OCI-LY7 (cell line): ENCODE measurements around the gene DISC1.

Experiments
- CTCF ChIP-seq: fragments of 200-600 bp; sonication (generic); conservative IDR thresholded peaks from 2 replicates; pipeline ENCODE4 v1.5.1; 2014; ENCODE audit warnings: mild to moderate bottlenecking, antibody characterized with exemption, low read length, moderate library complexity, mixed read lengths
- EZH2phosphoT487 ChIP-seq: fragments of 200-600 bp; sonication (generic); IDR thresholded peaks from 2 replicates; pipeline ENCODE4 v1.6.1; 2018; ENCODE audit warnings: low read depth, borderline replicate concordance, mild to moderate bottlenecking, mixed run types, antibody characterized with exemption, low read length, moderate library complexity, mixed read lengths

GRCh38 chr1:231694075-231694431 is 67.5 kb downstream of the DISC1 start:
- no peak for TF ChIP-seq CTCF
- TF ChIP-seq EZH2phosphoT487 = no peak
